Small intestine (tissue), 7 donors: ENCODE results near the gene ECI2. TPM values are rescaled to one million over a fixed set of nuclear protein-coding genes. Genes with fewer than 3 reads are reported as not detected.

Experiments
- DNase-seq, 2 donors: peaks; one replicate each; pipeline versions ENCODE4 v3.0.0 to v3.0.0-alpha.2; 2013
- FAIRE-seq: peaks from 2 replicates; lab custom pipeline; 2012; peaks lifted over from hg19 to GRCh38; lab: Jason Lieb, UNC
- H3K27ac ChIP-seq, 3 donors: one replicate each; pipeline ENCODE4 v1.5.1; 2013; ENCODE audit warnings: low read length in 2 of 3, mild to moderate bottlenecking in 2 of 3, control low read depth in 1 of 3, inconsistent platforms in 1 of 3, low read depth in 1 of 3, moderate library complexity in 1 of 3
- H3K27me3 ChIP-seq, 3 donors: one replicate each; pipeline ENCODE4 v1.6.1; 2013; ENCODE audit warnings: low read length in 3 of 3, inconsistent platforms in 1 of 3; ENCODE audit not compliant: control insufficient read depth in 3 of 3, insufficient read depth in 3 of 3
- H3K36me3 ChIP-seq, 3 donors: one replicate each; pipeline ENCODE4 v1.6.1; 2013; ENCODE audit warnings: low read length in 3 of 3, inconsistent platforms in 1 of 3, low read depth in 1 of 3, mild to moderate bottlenecking in 1 of 3, moderate library complexity in 1 of 3; ENCODE audit not compliant: control insufficient read depth in 3 of 3, insufficient read depth in 2 of 3
- H3K4me1 ChIP-seq, 3 donors: one replicate each; pipeline ENCODE4 v1.6.1; 2013; ENCODE audit warnings: low read length in 2 of 3, inconsistent platforms in 1 of 3, low read depth in 1 of 3, mild to moderate bottlenecking in 1 of 3, moderate library complexity in 1 of 3; ENCODE audit not compliant: control insufficient read depth in 3 of 3, insufficient read depth in 2 of 3
- H3K4me3 ChIP-seq, 3 donors: one replicate each; pipeline ENCODE4 v1.5.1; 2013; ENCODE audit warnings: low read length in 3 of 3, control low read depth in 1 of 3, inconsistent platforms in 1 of 3, low read depth in 1 of 3, mild to moderate bottlenecking in 1 of 3, moderate library complexity in 1 of 3
- H3K9me3 ChIP-seq, 2 donors: one replicate each; pipeline ENCODE4 v1.6.1; 2013; ENCODE audit warnings: low read depth in 1 of 2, low read length in 1 of 2; ENCODE audit not compliant: control insufficient read depth in 2 of 2, insufficient read depth in 1 of 2
- WGBS, 3 donors: extraction: QIAGEN DNeasy Blood & Tissue Kit; methylation state at CpG; one replicate each; pipeline ENCODE4 v1.1.7; 2013; 5-methylcytosine and 5-hydroxymethylcytosine counted together
- polyA plus RNA-seq, 4 donors: library from polyadenylated mRNA; stranded (reverse) in 3 of 4; unstranded in 1 of 4; fragments of 200-250 nt in 3 of 4; fragments of 120-200 nt in 1 of 4; gene quantifications; one replicate each; pipeline versions ENCODE4 v1.2.1 to v1.2.3, GENCODE V29; 2013
- donor health status: healthy with polysubstance abuse.
- donor health status: control.
- donor health status: control.
- donor health status: Bipolar disorder and iron deficiency.
- donor health status: healthy.

The ECI2 gene
- polyA plus RNA-seq, 4 donors: 64.3 to 94.8 (median 73.5) TPM

- H3K27me3 ChIP-seq: no peaks in the 10 kb centered on the region
- no peak overlapping the region for H3K27ac ChIP-seq
- no peaks in the 10 kb centered on the region for H3K4me1 ChIP-seq
- 67 to 82% (median 79%) methylated on average over 1 of the region's 1 CpG for WGBS, 3 donors
- FAIRE-seq (no peak), DNase-seq (no peak)
- no peak overlapping the region for H3K4me3 ChIP-seq
- H3K36me3 ChIP-seq: no peaks in the 10 kb centered on the region
- no peaks in the 10 kb centered on the region for H3K9me3 ChIP-seq
These were observed 27.0 kb upstream of the ECI2 start for GRCh38 chr6:4162370-4162769.

GRCh38 chr6:4159491-4159890, 24.1 kb upstream of the ECI2 start:
- H3K9me3 ChIP-seq: no peaks in the 10 kb centered on the region
- H3K27ac ChIP-seq: no peak overlapping the region
- FAIRE-seq (no peak), DNase-seq (no peak)
- no peak overlapping the region for H3K4me3 ChIP-seq
- H3K27me3 ChIP-seq: no peaks in the 10 kb centered on the region
- WGBS, 3 donors: 77 to 91% (median 90%) methylated on average over 7 of the region's 7 CpGs
- no peaks in the 10 kb centered on the region for H3K36me3 ChIP-seq
- no peaks in the 10 kb centered on the region for H3K4me1 ChIP-seq

- H3K4me3 ChIP-seq: no peak overlapping the region
- FAIRE-seq (no peak), DNase-seq (no peak)
- no peaks in the 10 kb centered on the region for H3K27me3 ChIP-seq
- no peaks in the 10 kb centered on the region for H3K9me3 ChIP-seq
- WGBS, 3 donors: 84 to 87% (median 87%) methylated on average over 12 of the region's 12 CpGs
- H3K4me1 ChIP-seq: no peaks in the 10 kb centered on the region
- no peak overlapping the region for H3K27ac ChIP-seq
- no peaks in the 10 kb centered on the region for H3K36me3 ChIP-seq
These were observed 22.1 kb upstream of the ECI2 start for GRCh38 chr6:4157506-4157905.

GRCh38 chr6:4155848-4156466, 20.6 kb upstream of the ECI2 start:
- DNase-seq (peak; percentile 84 to 90), FAIRE-seq (no peak)
- Histone ChIP-seq H3K27ac (no peak overlapping the region), H3K36me3 (no peaks in the 10 kb centered on the region), H3K4me3 (no peak overlapping the region), H3K27me3 (no peaks in the 10 kb centered on the region), H3K9me3 (no peaks in the 10 kb centered on the region), H3K4me1 (no peaks in the 10 kb centered on the region)
- WGBS, 3 donors: 1 to 3% (median 2%) methylated on average over 6 of the region's 6 CpGs

GRCh38 chr6:4153514-4153985, 18.2 kb upstream of the ECI2 start:
- H3K4me3 ChIP-seq: no peak overlapping the region
- H3K36me3 ChIP-seq: no peaks in the 10 kb centered on the region
- H3K4me1 ChIP-seq: no peaks in the 10 kb centered on the region
- no peaks in the 10 kb centered on the region for H3K9me3 ChIP-seq
- FAIRE-seq (no peak), DNase-seq (no peak)
- H3K27me3 ChIP-seq: no peaks in the 10 kb centered on the region
- WGBS, 3 donors: 82 to 94% (median 83%) methylated on average over 6 of the region's 6 CpGs
- H3K27ac ChIP-seq: no peak overlapping the region

- Histone ChIP-seq H3K9me3 (peaks cover 0 to 5% of the 10 kb centered on the region in 2 donors), H3K27me3 (no peaks in the 10 kb centered on the region), H3K4me1 (no peaks in the 10 kb centered on the region), H3K27ac (no peak overlapping the region), H3K36me3 (no peaks in the 10 kb centered on the region), H3K4me3 (no peak overlapping the region)
- WGBS, 3 donors: 77 to 83% (median 78%) methylated on average over 2 of the region's 2 CpGs
- FAIRE-seq (no peak), DNase-seq (no peak)
These were observed 9.7 kb upstream of the ECI2 start for GRCh38 chr6:4145083-4145482.

GRCh38 chr6:4139272-4139671, 3.9 kb upstream of the ECI2 start:
- FAIRE-seq (no peak), DNase-seq (no peak)
- peaks cover 0 to 5% of the 10 kb centered on the region in 2 donors for H3K9me3 ChIP-seq
- H3K27ac ChIP-seq: no peak overlapping the region
- no peaks in the 10 kb centered on the region for H3K36me3 ChIP-seq
- H3K4me1 ChIP-seq: peaks cover 2 to 16% (median 4%) of the 10 kb centered on the region in 3 donors
- no peaks in the 10 kb centered on the region for H3K27me3 ChIP-seq
- 80 to 88% (median 85%) methylated on average over 3 of the region's 3 CpGs for WGBS, 3 donors
- no peak overlapping the region for H3K4me3 ChIP-seq

- Histone ChIP-seq H3K36me3 (no peaks in the 10 kb centered on the region), H3K27me3 (no peaks in the 10 kb centered on the region), H3K4me3 (no peak overlapping the region), H3K27ac (no peak overlapping the region), H3K9me3 (peaks cover 0 to 4% of the 10 kb centered on the region in 2 donors), H3K4me1 (peaks cover 2 to 23% (median 8%) of the 10 kb centered on the region in 3 donors)
- 70 to 89% (median 89%) methylated on average over 3 of the region's 3 CpGs for WGBS, 3 donors
- FAIRE-seq (no peak), DNase-seq (no peak)
These were observed 2.8 kb upstream of the ECI2 start for GRCh38 chr6:4138186-4138585.
